ENCODE measurements around the gene SH3BP5L.

Gene SH3BP5L

GRCh38 chr1:248862998-248863881 is 37.5 kb upstream of the SH3BP5L start:
- H3K79me2 ChIP-seq (ENCODE audit: control insufficient read depth, insufficient read depth, low read length), result no peaks in the 10 kb centered on the region
- H3K36me3 ChIP-seq (ENCODE audit: control insufficient read depth, insufficient read depth, low read length), result no peaks in the 10 kb centered on the region
- peak overlapping the region; percentile 82 for H3K9ac ChIP-seq (ENCODE audit: low read length)
- H3K27me3 ChIP-seq (ENCODE audit: insufficient read depth, low read length, poor library complexity), result no peaks in the 10 kb centered on the region
- no peak overlapping the region for H3K18ac ChIP-seq (ENCODE audit: low read length)
- H3K4me1 ChIP-seq (ENCODE audit: control insufficient read depth, low read depth, low read length), result peaks cover 3% of the 10 kb centered on the region
- no peak overlapping the region for H2BK120ac ChIP-seq (ENCODE audit: low read depth, low read length)
- no peak overlapping the region for H4K5ac ChIP-seq (ENCODE audit: low read length)
- peak overlapping the region; percentile 93 for H3K4me2 ChIP-seq (ENCODE audit: low read length)
- H3K79me1 ChIP-seq (ENCODE audit: low read length), result no peaks in the 10 kb centered on the region
- H2AK5ac ChIP-seq (ENCODE audit: low read length), result no peak overlapping the region
- no peak overlapping the region for H3K4ac ChIP-seq (ENCODE audit: low read depth, low read length)
- H3K27ac ChIP-seq (ENCODE audit: low read depth, low read length), result no peak overlapping the region
- peak overlapping the region; percentile 88 for H3K56ac ChIP-seq (ENCODE audit: low read length)
- no peak overlapping the region for H4K8ac ChIP-seq (ENCODE audit: low read depth, low read length)
- peak overlapping the region; percentile 67 for H3K4me3 ChIP-seq (ENCODE audit: low read length)
- DNase-seq, result peak; percentile 75
- no peak overlapping the region for H2BK15ac ChIP-seq (replicated peaks; ENCODE audit: low read depth)
- WGBS (ENCODE audit: extremely low coverage, insufficient coverage, low lambda C conversion rate), result no CpG with 5 or more reads among the region's 46 CpGs
- H3K23ac ChIP-seq (ENCODE audit: low read length), result peak overlapping the region; percentile 80
- no peak overlapping the region for H2BK5ac ChIP-seq (ENCODE audit: low read length)

DNA sequence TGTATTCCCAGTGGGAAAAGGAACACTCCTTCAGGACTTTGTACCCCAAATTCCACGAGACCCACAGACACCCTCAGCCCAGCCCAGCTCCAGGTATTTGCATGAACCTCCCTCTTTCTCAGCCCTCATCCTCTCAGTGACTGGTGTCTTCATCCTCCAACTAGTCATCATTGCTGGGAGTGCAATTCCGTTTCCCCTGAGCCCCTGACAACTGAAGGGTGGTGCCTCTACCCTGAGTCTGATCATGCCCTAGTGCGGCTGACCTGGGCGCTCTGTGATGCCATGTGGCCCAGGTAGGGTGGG is 36.9 kb upstream of the SH3BP5L start:
- no peak overlapping the region for H3K27ac ChIP-seq (ENCODE audit: low read depth, low read length)
- peak overlapping the region; percentile 67 for H3K4me3 ChIP-seq (ENCODE audit: low read length)
- no peak overlapping the region for H2BK120ac ChIP-seq (ENCODE audit: low read depth, low read length)
- no peaks in the 10 kb centered on the region for H3K27me3 ChIP-seq (ENCODE audit: insufficient read depth, low read length, poor library complexity)
- peak overlapping the region; percentile 93 for H3K4me2 ChIP-seq (ENCODE audit: low read length)
- H2BK5ac ChIP-seq (ENCODE audit: low read length), result no peak overlapping the region
- H3K9ac ChIP-seq (ENCODE audit: low read length), result peak overlapping the region; percentile 82
- H3K23ac ChIP-seq (ENCODE audit: low read length), result peak overlapping the region; percentile 60
- no peak overlapping the region for H2AK5ac ChIP-seq (ENCODE audit: low read length)
- no peak overlapping the region for H3K18ac ChIP-seq (ENCODE audit: low read length)
- no peak for DNase-seq
- no peak overlapping the region for H4K8ac ChIP-seq (ENCODE audit: low read depth, low read length)
- no peak overlapping the region for H3K4ac ChIP-seq (ENCODE audit: low read depth, low read length)
- H3K4me1 ChIP-seq (ENCODE audit: control insufficient read depth, low read depth, low read length), result peaks cover 3% of the 10 kb centered on the region
- peak overlapping the region; percentile 88 for H3K56ac ChIP-seq (ENCODE audit: low read length)
- H4K5ac ChIP-seq (ENCODE audit: low read length), result no peak overlapping the region
- H3K79me1 ChIP-seq (ENCODE audit: low read length), result peaks cover 2% of the 10 kb centered on the region
- no peaks in the 10 kb centered on the region for H3K36me3 ChIP-seq (ENCODE audit: control insufficient read depth, insufficient read depth, low read length)
- H3K79me2 ChIP-seq (ENCODE audit: control insufficient read depth, insufficient read depth, low read length), result no peaks in the 10 kb centered on the region
- H2BK15ac ChIP-seq (replicated peaks; ENCODE audit: low read depth), result no peak overlapping the region
- no CpG with 5 or more reads among the region's 4 CpGs for WGBS (ENCODE audit: extremely low coverage, insufficient coverage, low lambda C conversion rate)

DNA sequence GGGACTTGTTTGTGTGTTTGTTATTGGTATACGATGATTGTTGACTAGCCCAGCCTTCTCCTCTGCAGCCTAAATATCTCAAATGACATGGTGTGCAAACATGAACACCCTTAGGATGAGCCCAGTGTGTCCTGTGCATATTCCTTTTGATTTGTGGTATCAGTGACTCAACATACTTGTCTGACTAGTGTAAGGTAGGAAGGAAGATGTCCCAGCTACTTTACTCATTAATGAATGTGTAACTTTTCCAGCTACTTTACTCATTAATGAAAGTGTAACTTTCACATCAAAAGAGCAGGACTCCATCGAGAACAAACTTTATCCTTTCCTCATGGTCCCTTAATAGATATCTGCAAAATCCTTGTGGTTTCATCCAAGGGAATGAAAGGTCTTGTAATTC is 35.9 kb upstream of the SH3BP5L start:
- WGBS (ENCODE audit: extremely low coverage, insufficient coverage, low lambda C conversion rate), result no CpG with 5 or more reads among the region's 2 CpGs
- H2AK5ac ChIP-seq (ENCODE audit: low read length), result no peak overlapping the region
- H4K5ac ChIP-seq (ENCODE audit: low read length), result no peak overlapping the region
- H3K27ac ChIP-seq (ENCODE audit: low read depth, low read length), result no peak overlapping the region
- H2BK5ac ChIP-seq (ENCODE audit: low read length), result no peak overlapping the region
- no peak overlapping the region for H4K8ac ChIP-seq (ENCODE audit: low read depth, low read length)
- peaks cover 3% of the 10 kb centered on the region for H3K4me1 ChIP-seq (ENCODE audit: control insufficient read depth, low read depth, low read length)
- peaks cover 2% of the 10 kb centered on the region for H3K79me1 ChIP-seq (ENCODE audit: low read length)
- H3K4me2 ChIP-seq (ENCODE audit: low read length), result no peak overlapping the region
- no peak overlapping the region for H3K56ac ChIP-seq (ENCODE audit: low read length)
- no peaks in the 10 kb centered on the region for H3K27me3 ChIP-seq (ENCODE audit: insufficient read depth, low read length, poor library complexity)
- H3K4ac ChIP-seq (ENCODE audit: low read depth, low read length), result no peak overlapping the region
- H3K79me2 ChIP-seq (ENCODE audit: control insufficient read depth, insufficient read depth, low read length), result no peaks in the 10 kb centered on the region
- DNase-seq, result no peak
- H2BK15ac ChIP-seq (replicated peaks; ENCODE audit: low read depth), result no peak overlapping the region
- no peaks in the 10 kb centered on the region for H3K36me3 ChIP-seq (ENCODE audit: control insufficient read depth, insufficient read depth, low read length)
- no peak overlapping the region for H3K18ac ChIP-seq (ENCODE audit: low read length)
- no peak overlapping the region for H3K23ac ChIP-seq (ENCODE audit: low read length)
- no peak overlapping the region for H2BK120ac ChIP-seq (ENCODE audit: low read depth, low read length)
- H3K9ac ChIP-seq (ENCODE audit: low read length), result no peak overlapping the region
- H3K4me3 ChIP-seq (ENCODE audit: low read length), result no peak overlapping the region

DNA sequence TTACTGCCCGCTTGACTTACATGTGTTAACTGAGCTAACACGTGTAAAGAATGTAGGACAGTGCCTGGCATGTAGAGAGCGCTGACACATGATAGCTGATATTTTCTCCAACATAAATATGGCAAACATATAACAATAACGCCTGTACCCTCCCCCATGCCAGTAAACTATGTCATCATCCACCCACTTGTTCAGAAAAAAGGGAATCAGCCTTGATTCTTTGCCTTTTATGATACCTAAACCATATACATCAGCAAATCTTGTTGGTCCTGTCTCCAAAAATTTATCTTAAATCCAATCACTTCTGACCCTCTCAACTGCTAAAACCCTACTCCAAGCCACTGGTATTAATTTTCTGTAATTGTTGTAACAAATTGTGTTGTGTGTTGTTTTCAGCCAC is 34.3 kb upstream of the SH3BP5L start:
- H3K23ac ChIP-seq (ENCODE audit: low read length), result no peak overlapping the region
- no peak overlapping the region for H3K56ac ChIP-seq (ENCODE audit: low read length)
- H3K27ac ChIP-seq (ENCODE audit: low read depth, low read length), result no peak overlapping the region
- no peak overlapping the region for H2AK5ac ChIP-seq (ENCODE audit: low read length)
- no peak overlapping the region for H3K9ac ChIP-seq (ENCODE audit: low read length)
- H3K79me1 ChIP-seq (ENCODE audit: low read length), result peaks cover 2% of the 10 kb centered on the region
- H2BK5ac ChIP-seq (ENCODE audit: low read length), result no peak overlapping the region
- no CpG with 5 or more reads among the region's 4 CpGs for WGBS (ENCODE audit: extremely low coverage, insufficient coverage, low lambda C conversion rate)
- no peak overlapping the region for H3K18ac ChIP-seq (ENCODE audit: low read length)
- no peaks in the 10 kb centered on the region for H3K36me3 ChIP-seq (ENCODE audit: control insufficient read depth, insufficient read depth, low read length)
- no peaks in the 10 kb centered on the region for H3K79me2 ChIP-seq (ENCODE audit: control insufficient read depth, insufficient read depth, low read length)
- no peak overlapping the region for H4K8ac ChIP-seq (ENCODE audit: low read depth, low read length)
- H2BK15ac ChIP-seq (replicated peaks; ENCODE audit: low read depth), result no peak overlapping the region
- no peak overlapping the region for H3K4me3 ChIP-seq (ENCODE audit: low read length)
- H3K4ac ChIP-seq (ENCODE audit: low read depth, low read length), result no peak overlapping the region
- H2BK120ac ChIP-seq (ENCODE audit: low read depth, low read length), result no peak overlapping the region
- H3K4me1 ChIP-seq (ENCODE audit: control insufficient read depth, low read depth, low read length), result peaks cover 3% of the 10 kb centered on the region
- no peak overlapping the region for H4K5ac ChIP-seq (ENCODE audit: low read length)
- no peak overlapping the region for H3K4me2 ChIP-seq (ENCODE audit: low read length)
- no peaks in the 10 kb centered on the region for H3K27me3 ChIP-seq (ENCODE audit: insufficient read depth, low read length, poor library complexity)
- no peak for DNase-seq

GRCh38 chr1:248858891-248859889 is 33.5 kb upstream of the SH3BP5L start, which contains the start of gene ZNF692:
Gene ZNF692, minus strand, starts transcription at chr1:248859085. Its CDS starts 776 bp downstream, at chr1:248858309.
- peak within 1 kb of the TSS; percentile 78 for H3K18ac ChIP-seq (ENCODE audit: low read length)
- peak within 1 kb of the TSS; percentile 69 for H2BK5ac ChIP-seq (ENCODE audit: low read length)
- peaks cover 3% of the 10 kb centered on the region for H3K4me1 ChIP-seq (ENCODE audit: control insufficient read depth, low read depth, low read length)
- H3K4me2 ChIP-seq (ENCODE audit: low read length), result peak within 1 kb of the TSS; percentile 77
- WGBS (ENCODE audit: extremely low coverage, insufficient coverage, low lambda C conversion rate), result no CpG with 5 or more reads among the region's 62 CpGs
- peak within 1 kb of the TSS; percentile 98 for H3K56ac ChIP-seq (ENCODE audit: low read length)
- H4K8ac ChIP-seq (ENCODE audit: low read depth, low read length), result peak within 1 kb of the TSS; percentile 69
- H2BK15ac ChIP-seq (replicated peaks; ENCODE audit: low read depth), result no peak within 1 kb of the TSS
- peaks cover 2% of the 10 kb centered on the region for H3K79me1 ChIP-seq (ENCODE audit: low read length)
- no peak within 1 kb of the TSS for H2BK120ac ChIP-seq (ENCODE audit: low read depth, low read length)
- H3K36me3 ChIP-seq (ENCODE audit: control insufficient read depth, insufficient read depth, low read length), result no peaks in the 10 kb centered on the region
- H3K4ac ChIP-seq (ENCODE audit: low read depth, low read length), result peak within 1 kb of the TSS; percentile 25
- H3K4me3 ChIP-seq (ENCODE audit: low read length), result peak within 1 kb of the TSS; percentile 78
- peak within 1 kb of the TSS; percentile 17 for H4K5ac ChIP-seq (ENCODE audit: low read length)
- H3K9ac ChIP-seq (ENCODE audit: low read length), result peak within 1 kb of the TSS; percentile 97
- H2AK5ac ChIP-seq (ENCODE audit: low read length), result no peak within 1 kb of the TSS
- peak; percentile 98 for DNase-seq
- no peaks in the 10 kb centered on the region for H3K79me2 ChIP-seq (ENCODE audit: control insufficient read depth, insufficient read depth, low read length)
- H3K23ac ChIP-seq (ENCODE audit: low read length), result peak within 1 kb of the TSS; percentile 30
- H3K27ac ChIP-seq (ENCODE audit: low read depth, low read length), result peak within 1 kb of the TSS; percentile 30
- H3K27me3 ChIP-seq (ENCODE audit: insufficient read depth, low read length, poor library complexity), result no peaks in the 10 kb centered on the region

Data from mesendoderm (in vitro differentiated cells).